GM12892 (cell line): ENCODE measurements around the gene SLC41A1.

Experiments used
- POLR2A ChIP-seq: IDR thresholded peaks from 2 replicates; pipeline ENCODE4 v1.6.1; 2011; ENCODE audit warnings: low read depth, low read length, control low read depth
- TAF1 ChIP-seq: IDR thresholded peaks from 2 replicates; pipeline ENCODE4 v1.6.1; 2011; ENCODE audit warnings: low read depth, mild to moderate bottlenecking, control low read depth, low read length, borderline replicate concordance

- no peak for TF ChIP-seq TAF1
- TF ChIP-seq POLR2A = no peak
Observed at GRCh38 chr1:205812271-205812877, 624 bp downstream of the SLC41A1 start.
